Mesangial cell (primary cell): Measurements from ENCODE around the gene ENO2. TPM values are rescaled to one million over a fixed set of nuclear protein-coding genes. Genes with fewer than 3 reads are reported as not detected.

Experiments used
- total RNA-seq: library from RNA; depleted of rRNA; stranded (reverse); fragments of >200 nt; gene quantifications from 2 replicates; pipeline ENCODE4 v1.2.3, GENCODE V29; 2015

Gene ENO2
- total RNA-seq: 16.0 and 17.5 TPM in 2 replicates

DNA sequence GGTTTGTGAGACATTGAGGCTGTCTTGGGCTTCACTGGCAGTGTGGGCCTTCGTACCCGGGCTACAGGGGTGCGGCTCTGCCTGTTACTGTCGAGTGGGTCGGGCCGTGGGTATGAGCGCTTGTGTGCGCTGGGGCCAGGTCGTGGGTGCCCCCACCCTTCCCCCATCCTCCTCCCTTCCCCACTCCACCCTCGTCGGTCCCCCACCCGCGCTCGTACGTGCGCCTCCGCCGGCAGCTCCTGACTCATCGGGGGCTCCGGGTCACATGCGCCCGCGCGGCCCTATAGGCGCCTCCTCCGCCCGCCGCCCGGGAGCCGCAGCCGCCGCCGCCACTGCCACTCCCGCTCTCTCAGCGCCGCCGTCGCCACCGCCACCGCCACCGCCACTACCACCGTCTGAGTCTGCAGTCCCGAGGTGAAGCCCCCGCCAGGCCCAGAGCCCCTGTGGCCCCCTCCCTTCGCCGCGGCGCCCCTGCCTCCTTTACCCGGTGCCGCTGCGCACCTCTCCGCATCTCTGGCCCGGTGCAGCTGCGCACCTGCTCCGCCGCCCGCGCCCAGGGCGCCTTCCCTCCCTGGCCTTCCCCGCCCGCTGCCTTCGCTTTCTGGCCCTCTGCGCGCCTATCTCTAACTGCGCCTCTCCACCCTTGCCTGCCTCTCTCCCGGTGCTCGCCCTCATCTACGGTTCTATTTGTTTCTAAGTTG is at the start of gene ENO2:
Gene ENO2, plus strand, starts transcription at position 335 of the 701 bp plus-strand sequence. CDS start 1,253 bp downstream, outside the sequence.

DNA sequence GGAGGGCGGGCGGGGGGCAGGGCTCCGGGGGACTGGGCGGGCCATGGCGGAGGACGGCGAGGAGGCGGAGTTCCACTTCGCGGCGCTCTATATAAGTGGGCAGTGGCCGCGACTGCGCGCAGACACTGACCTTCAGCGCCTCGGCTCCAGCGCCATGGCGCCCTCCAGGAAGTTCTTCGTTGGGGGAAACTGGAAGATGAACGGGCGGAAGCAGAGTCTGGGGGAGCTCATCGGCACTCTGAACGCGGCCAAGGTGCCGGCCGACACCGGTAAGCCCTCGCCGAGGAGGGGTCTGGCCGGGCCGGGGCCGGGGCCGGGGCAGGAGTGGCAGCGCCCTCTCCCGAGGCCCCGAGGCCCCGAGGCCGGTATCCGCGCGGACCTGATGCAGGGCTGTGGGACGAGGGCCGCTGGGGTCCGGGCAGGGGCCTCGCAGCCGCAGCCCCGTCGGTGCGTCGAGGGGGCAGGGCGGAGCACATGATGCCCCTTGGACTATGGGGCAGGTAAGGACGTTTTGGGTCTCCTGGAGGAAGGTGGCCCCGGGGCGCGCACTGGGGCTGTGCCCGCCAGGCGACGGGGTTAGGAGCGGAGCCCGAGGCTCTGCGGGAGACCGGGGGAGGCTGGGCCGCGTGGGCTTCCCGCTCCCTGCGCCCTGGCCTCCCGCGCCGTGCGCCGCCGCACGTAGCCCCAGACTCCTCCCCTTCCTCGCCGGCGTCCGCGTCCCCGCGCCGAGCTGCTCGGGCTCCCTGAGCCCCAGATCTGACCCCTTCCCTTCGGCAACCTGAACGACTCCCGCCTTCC is 46.8 kb upstream of the ENO2 start, which contains the start of gene TPI1:
Gene TPI1, plus strand, starts transcription at position 119 of the 798 bp plus-strand sequence. Its CDS starts 36 bp downstream, at position 155.

DNA sequence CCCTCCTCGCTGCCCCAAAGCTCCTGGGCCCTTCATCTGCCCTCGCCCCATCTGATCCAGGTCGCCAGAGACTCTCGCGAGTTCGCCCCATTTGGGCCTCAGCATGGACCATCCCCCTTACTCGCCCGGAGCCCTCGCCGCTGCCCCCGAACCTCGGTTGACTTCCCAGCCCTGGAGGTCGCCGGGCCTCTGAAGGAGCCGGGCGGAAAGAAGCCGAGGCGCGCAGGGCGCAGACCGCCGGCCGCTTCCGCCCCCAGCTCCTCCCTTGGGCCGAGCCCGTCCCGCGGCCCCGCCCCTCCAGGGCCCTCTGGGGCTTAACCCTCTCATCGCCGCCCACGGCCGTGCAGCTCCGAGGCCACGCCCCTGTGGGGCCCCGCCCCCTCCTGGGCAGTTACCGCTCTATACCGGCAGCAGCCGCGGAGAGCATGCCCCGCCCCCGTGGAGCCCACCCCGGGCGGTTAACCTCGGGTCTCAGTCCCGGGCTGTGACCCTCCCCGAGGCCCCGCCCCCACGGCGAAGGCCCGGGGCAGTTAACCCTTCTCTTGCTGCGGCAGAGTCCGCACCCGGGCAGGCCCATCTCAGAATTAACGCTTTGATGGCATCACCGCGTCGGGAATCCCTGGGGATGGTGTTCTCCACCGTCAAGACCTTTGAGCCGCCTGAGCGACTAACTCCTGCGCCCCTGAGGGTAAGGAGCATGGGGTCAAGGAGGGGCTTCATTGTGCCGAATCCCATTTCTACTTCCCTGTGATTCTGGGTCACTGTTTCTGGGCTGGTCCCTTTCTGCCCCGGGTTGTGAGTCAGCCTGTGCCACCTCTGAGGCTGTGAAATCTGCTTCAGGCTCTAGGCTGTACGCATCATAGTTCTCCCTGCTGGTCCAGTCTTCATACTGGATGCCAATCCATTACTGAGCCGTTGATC is 41.0 kb upstream of the ENO2 start, which contains the start of gene SPSB2:
Gene SPSB2, minus strand, starts transcription at position 210 of the 921 bp plus-strand sequence. CDS start 402 bp downstream, outside the sequence.

DNA sequence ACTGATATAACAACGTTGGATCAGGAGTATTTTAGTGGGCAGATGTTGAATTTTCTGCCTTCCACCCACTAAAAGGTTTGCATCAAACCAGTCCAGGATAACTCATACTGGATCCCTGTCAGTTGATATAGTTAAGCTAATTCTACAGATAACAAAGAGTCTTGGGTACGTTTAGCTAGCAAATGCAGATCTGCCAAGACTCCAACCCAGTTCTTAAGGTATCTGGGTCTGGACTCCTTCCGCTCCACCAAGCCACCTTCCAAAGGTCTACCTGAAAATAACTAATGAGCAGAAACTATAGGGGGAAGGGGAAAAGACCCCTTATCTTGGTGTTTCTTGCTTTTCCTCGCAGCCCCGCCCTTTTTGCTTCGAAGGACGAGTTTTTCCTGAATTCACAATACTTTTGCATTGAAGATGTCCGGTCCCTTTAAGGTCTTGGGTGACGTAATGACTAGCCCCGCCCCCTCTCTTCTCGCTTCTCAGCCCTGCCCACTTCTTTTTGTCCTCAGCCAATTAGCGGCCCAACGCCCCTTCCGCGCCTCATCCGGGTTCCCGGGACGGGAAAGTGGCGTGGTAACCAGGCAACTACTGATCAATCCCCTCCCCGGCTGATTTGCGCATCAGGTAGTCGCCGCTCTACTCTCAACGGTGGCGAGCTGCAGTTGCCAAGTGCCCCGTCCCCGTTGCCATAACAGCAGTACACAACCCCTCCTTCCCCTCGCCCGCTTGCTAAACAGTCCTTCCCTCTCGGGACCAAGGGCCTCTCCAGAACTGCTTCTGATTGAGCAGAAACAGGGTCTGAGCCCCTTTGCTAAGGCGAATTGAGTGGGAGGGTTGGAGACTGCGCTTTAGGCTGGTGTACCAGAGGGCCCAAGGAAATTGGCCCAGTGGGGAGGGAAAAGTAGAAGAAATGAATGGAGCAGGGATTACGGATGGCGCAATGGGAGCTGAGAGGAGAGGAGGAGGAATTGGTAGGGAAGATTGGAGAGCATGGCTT is 9.8 kb upstream of the ENO2 start, which contains the start of gene LRRC23:
Gene LRRC23, plus strand, starts transcription at position 543 of the 997 bp plus-strand sequence. CDS start 812 bp downstream, outside the sequence.

GRCh38 chr12:6927379-6928021 is 13.1 kb downstream of the ENO2 start, which contains the start of gene ATN1:
Gene ATN1 (plus strand): TSS chr12:6927959. CDS start chr12:6934002, 6,043 bp downstream.

GRCh38 chr12:6943722-6944380 is 29.5 kb downstream of the ENO2 start, which contains the start of the genes C12orf57 and RNU7-1:
Gene C12orf57 (plus strand): TSS chr12:6944022. CDS start chr12:6944122, 100 bp downstream.
Gene RNU7-1 (plus strand): TSS chr12:6943816.

GRCh38 chr12:6950811-6951540 is 36.6 kb downstream of the ENO2 start, which contains the start of gene PTPN6:
Gene PTPN6 (plus strand): TSS chr12:6951356. CDS start chr12:6951513, 157 bp downstream.

Other genes starting within 250 kb of the ENO2 start
- gene ZNF384, start 225.2 kb upstream of the ENO2 start, total RNA-seq: 28.8 and 35.1 TPM in 2 replicates
- gene PIANP, start 213.8 kb upstream of the ENO2 start, total RNA-seq: 0.16 and 2.9 TPM in 2 replicates
- 68.1 and 78.1 TPM in 2 replicates for gene COPS7A, start 190.5 kb upstream of the ENO2 start, total RNA-seq
- 231 and 260 TPM in 2 replicates for gene MLF2, start 161.4 kb upstream of the ENO2 start, total RNA-seq
- gene PTMS, start 148.2 kb upstream of the ENO2 start, total RNA-seq: 115 and 146 TPM in 2 replicates
- under 0.01 and 0.13 TPM in 2 replicates for gene LAG3, start 142.1 kb upstream of the ENO2 start, total RNA-seq
- gene CD4, start 125.1 kb upstream of the ENO2 start, total RNA-seq: 0.33 and 1.3 TPM in 2 replicates
- gene GPR162, start 92.8 kb upstream of the ENO2 start, total RNA-seq: 0.33 and 3.7 TPM in 2 replicates
- 46.9 and 49.6 TPM in 2 replicates for gene P3H3, start 86.2 kb upstream of the ENO2 start, total RNA-seq
- gene GNB3, start 73.7 kb upstream of the ENO2 start, total RNA-seq: 0.51 and 1.5 TPM in 2 replicates
- gene CDCA3, start 63.3 kb upstream of the ENO2 start, total RNA-seq: 7.2 and 171 TPM in 2 replicates
- 62.2 and 84.6 TPM in 2 replicates for gene USP5, start 62.4 kb upstream of the ENO2 start, total RNA-seq
- 569 and 954 TPM in 2 replicates for gene TPI1, start 47.0 kb upstream of the ENO2 start, total RNA-seq
- gene SPSB2, start 41.3 kb upstream of the ENO2 start, total RNA-seq: 13.9 and 18.4 TPM in 2 replicates
- gene LRRC23, start 9.8 kb upstream of the ENO2 start, total RNA-seq: 7.5 and 11.8 TPM in 2 replicates
- gene ATN1, start 13.4 kb downstream of the ENO2 start, total RNA-seq: 34.4 and 55.0 TPM in 2 replicates
- gene RNU7-1, start 29.2 kb downstream of the ENO2 start, total RNA-seq: not detected in 2 replicates
- gene C12orf57, start 29.4 kb downstream of the ENO2 start, total RNA-seq: 147 and 190 TPM in 2 replicates
- 9.6 and 21.9 TPM in 2 replicates for gene PTPN6, start 36.8 kb downstream of the ENO2 start, total RNA-seq
- 391 and 420 TPM in 2 replicates for gene PHB2, start 56.1 kb downstream of the ENO2 start, total RNA-seq
- 26.1 and 66.8 TPM in 2 replicates for gene EMG1, start 56.3 kb downstream of the ENO2 start, total RNA-seq
- gene LPCAT3, start 103.9 kb downstream of the ENO2 start, total RNA-seq: 32.1 and 47.4 TPM in 2 replicates
- 0.49 and 6.1 TPM in 2 replicates for gene C1S, start 146.1 kb downstream of the ENO2 start, total RNA-seq
- gene C1R, start 177.9 kb downstream of the ENO2 start, total RNA-seq: 6.5 and 53.5 TPM in 2 replicates
- 9.9 and 49.9 TPM in 2 replicates for gene C1RL, start 194.6 kb downstream of the ENO2 start, total RNA-seq
- not detected in 2 replicates for gene RBP5, start 214.3 kb downstream of the ENO2 start, total RNA-seq
- gene CLSTN3, start 215.8 kb downstream of the ENO2 start, total RNA-seq: 22.0 and 71.5 TPM in 2 replicates